Spleen (tissue), 7 donors: ENCODE measurements around the gene FBXL4.

Source experiments
- CTCF ChIP-seq, 11 experiments: fragments of 200-600 bp in 7 of 11; fragments of 450-650 bp in 4 of 11; sonication (generic) in 4 of 11; IDR thresholded peaks in 8 of 11; conservative IDR thresholded peaks in 3 of 11; 1 replicate in 7 of 11; 2 replicates in 4 of 11; pipeline versions ENCODE4 v1.4.0 to v1.8.0; 2016 to 2021; ENCODE audit warnings: antibody characterized with exemption in 11 of 11, inconsistent platforms in 4 of 11, mild to moderate bottlenecking in 1 of 11
- POLR2A ChIP-seq, 3 donors: fragments of 450-650 bp; IDR thresholded peaks; one replicate each; pipeline ENCODE4 v1.5.1; 2017; ENCODE audit warnings: antibody characterized with exemption in 3 of 3, mild to moderate bottlenecking in 1 of 3
- POLR2AphosphoS5 ChIP-seq, 3 donors: sonication (generic); formaldehyde crosslinking; IDR thresholded peaks; one replicate each; pipeline ENCODE4 v1.5.1; 2017; ENCODE audit warnings: antibody characterized with exemption in 3 of 3
- donor health status: DM: no; HTN: no; CAD: no; lungs with moderate emphysema.
- donor health status: DM: no; HTN: no; CAD: no.
- donor health status: DM: no; HTN: no; CAD: no.

- TF ChIP-seq CTCF (IDR thresholded peaks at IDR 0.05 in 8 of 11, conservative IDR thresholded peaks at IDR 0.05 in 3 of 11) (no peak), POLR2A (IDR thresholded peaks at IDR 0.05) (no peak), POLR2AphosphoS5 (IDR thresholded peaks at IDR 0.05) (no peak)
Observed at GRCh38 chr6:98877250-98877649, 70.5 kb downstream of the FBXL4 start.
